GM12872 (cell line): Measurements from ENCODE around the gene CYSTM1.

ENCODE experiments used
- CTCF ChIP-seq: IDR thresholded peaks from 3 replicates; pipeline ENCODE4 v1.5.1; 2011; ENCODE audit warnings: low read depth, mild to moderate bottlenecking, low read length, moderate library complexity; ENCODE audit not compliant: insufficient read depth

Gene CYSTM1

GRCh38 chr5:140174465-140175366 is at the start of gene CYSTM1:
CYSTM1 (plus strand) TSS chr5:140175188; CDS start chr5:140194466, 19,278 bp downstream.
- TF ChIP-seq CTCF: no peak

- no peak for TF ChIP-seq CTCF
Observed at GRCh38 chr5:140125637-140126036, 49.4 kb upstream of the CYSTM1 start, which contains the start of gene IGIP. IGIP (plus strand) TSS chr5:140125937; CDS start chr5:140128477, 2,540 bp downstream.

- TF ChIP-seq CTCF: no peak
Observed at GRCh38 chr5:140126315-140127012, 48.5 kb upstream of the CYSTM1 start.

GRCh38 chr5:140128376-140128775 is 46.6 kb upstream of the CYSTM1 start:
- no peak for TF ChIP-seq CTCF

- no peak for TF ChIP-seq CTCF
Observed at GRCh38 chr5:140130949-140131733, 43.8 kb upstream of the CYSTM1 start.

- no peak for TF ChIP-seq CTCF
Observed at GRCh38 chr5:140131967-140132409, 43.0 kb upstream of the CYSTM1 start.

GRCh38 chr5:140133514-140134167 is 41.3 kb upstream of the CYSTM1 start:
- no peak for TF ChIP-seq CTCF
